PC-3 (cell line): ENCODE measurements around the gene ANKRD52. TPM values are rescaled to one million over a fixed set of nuclear protein-coding genes. Genes with fewer than 3 reads are reported as not detected.

ENCODE experiments used
- ATAC-seq: fragments of 200-7000 bp; cut with Tn5 transposase; 2 replicates; pipeline ENCODE4 v1.9.1; 2020; ENCODE audit warnings: mild to moderate bottlenecking, moderate library complexity
- BruUV-seq: library from RNA; stranded (reverse); fragments of 400-500 nt; replicated peaks from 2 replicates; lab custom pipeline; 2021; lab: Mats Ljungman, UMichigan
- CTCF ChIA-PET: fragments of 300-600 bp; sonication (Branson Sonifier 250); formaldehyde crosslinking; loops from one replicate; lab custom pipeline; 2022; ENCODE audit warnings: antibody characterized with exemption; lab: Charles Lee
- POLR2A ChIA-PET: fragments of 300-600 bp; sonication (Branson Sonifier 250); formaldehyde crosslinking; loops from one replicate; lab custom pipeline; 2022; ENCODE audit warnings: antibody characterized with exemption; ENCODE audit not compliant: unreplicated experiment; lab: Charles Lee
- DNase-seq: peaks from one replicate; pipeline ENCODE4 v3.0.0-alpha.2; 2015
- H2AFZ ChIP-seq: fragments of 300-600 bp; sonication (generic); 2 replicates; pipeline ENCODE4 v1.6.0; 2016; ENCODE audit warnings: antibody characterized with exemption, low read length
- H3F3A ChIP-seq: fragments of 300-600 bp; sonication (generic); one replicate; pipeline ENCODE4 v1.6.0; 2017; ENCODE audit warnings: antibody characterized with exemption, low read length, control low read depth, mild to moderate bottlenecking; ENCODE audit not compliant: unreplicated experiment
- H3K27ac ChIP-seq: fragments of 300-600 bp; sonication (generic); 2 replicates; pipeline ENCODE4 v1.5.1; 2016; ENCODE audit warnings: mild to moderate bottlenecking, low read length
- H3K27me3 ChIP-seq: fragments of 300-600 bp; sonication (generic); 2 replicates; pipeline ENCODE4 v1.6.1; 2016; ENCODE audit warnings: low read length, mixed read lengths
- H3K36me3 ChIP-seq: fragments of 300-600 bp; sonication (generic); 2 replicates; pipeline ENCODE4 v1.6.1; 2016; ENCODE audit warnings: low read depth, mixed run types, low read length, mixed read lengths
- H3K4me1 ChIP-seq: fragments of 300-600 bp; sonication (generic); 2 replicates; pipeline ENCODE4 v1.5.1; 2016; ENCODE audit warnings: low read length; ENCODE audit not compliant: insufficient read depth
- H3K4me2 ChIP-seq: fragments of 300-600 bp; sonication (generic); 2 replicates; pipeline ENCODE4 v1.6.0; 2016; ENCODE audit warnings: low read length
- H3K4me3 ChIP-seq: fragments of 300-600 bp; sonication (generic); 2 replicates; pipeline ENCODE4 v1.5.1; 2016; ENCODE audit warnings: mild to moderate bottlenecking, low read length, mixed read lengths
- H3K79me2 ChIP-seq: fragments of 300-600 bp; sonication (generic); 2 replicates; pipeline ENCODE4 v1.6.1; 2017; ENCODE audit warnings: low read length, mixed read lengths
- H3K9ac ChIP-seq: fragments of 300-600 bp; sonication (generic); 2 replicates; pipeline ENCODE4 v1.6.0; 2016; ENCODE audit warnings: mild to moderate bottlenecking, low read length
- H3K9me2 ChIP-seq: fragments of 300-600 bp; sonication (generic); replicated peaks from 2 replicates; pipeline ENCODE4 v1.6.1; 2016; ENCODE audit warnings: mixed run types, low read length, mixed read lengths
- H3K9me3 ChIP-seq: fragments of 300-600 bp; sonication (generic); 2 replicates; pipeline ENCODE4 v1.6.1; 2016; ENCODE audit warnings: low read length, mixed read lengths
- H4K20me1 ChIP-seq: fragments of 300-600 bp; sonication (generic); 2 replicates; pipeline ENCODE4 v1.6.1; 2016; ENCODE audit warnings: low read length, mixed read lengths
- EZH2 ChIP-seq: fragments of 300-600 bp; sonication (generic); IDR thresholded peaks from one replicate; pipeline ENCODE4 v1.6.1; 2017; ENCODE audit warnings: antibody characterized with exemption, mild to moderate bottlenecking, low read length; ENCODE audit not compliant: unreplicated experiment
- EZH2phosphoT487 ChIP-seq: fragments of 300-600 bp; sonication (generic); IDR thresholded peaks from 2 replicates; pipeline ENCODE4 v1.6.1; 2018; ENCODE audit warnings: mild to moderate bottlenecking, antibody characterized with exemption, low read length, borderline replicate concordance
- intact Hi-C: fragments of 100-400 bp; cut with micrococcal nuclease; formaldehyde crosslinking; loops from 2 replicates; pipeline ENCODE4 v1.9.0; 2023
- total RNA-seq: library from RNA; depleted of rRNA; stranded (reverse); fragments of >200 nt; gene quantifications from 2 replicates; pipeline ENCODE4 v1.2.3, GENCODE V29; 2014
- TF ChIP-seq, protein P1 (sequence below): fragments of 300-600 bp; sonication (generic); conservative IDR thresholded peaks from 2 replicates; pipeline ENCODE4 v1.5.1; 2017; ENCODE audit warnings: antibody characterized with exemption, low read depth, mild to moderate bottlenecking, low read length

Gene ANKRD52
- total RNA-seq, 1 experiment from 2014 or later: 19.1 TPM

DNA sequence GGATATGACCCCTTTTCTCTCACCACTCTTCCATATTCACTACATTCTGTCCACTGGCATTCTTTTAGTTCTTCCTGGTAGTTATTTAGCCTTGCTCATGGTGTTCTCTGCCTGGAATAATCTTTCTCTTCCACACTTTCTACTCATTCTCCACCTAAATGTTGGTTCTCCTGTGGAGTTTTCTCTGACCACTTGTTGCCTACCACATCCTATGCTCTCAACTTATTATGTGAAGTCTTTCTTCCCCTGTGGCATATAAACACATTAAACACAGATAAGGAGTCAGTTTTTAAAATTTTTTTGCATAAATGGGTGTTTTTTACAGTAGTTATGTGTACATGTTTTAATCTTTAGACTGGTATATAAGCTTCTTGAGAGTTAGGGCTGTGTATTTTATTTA lies 65.6 kb downstream of the ANKRD52 start:
- Histone ChIP-seq H2AFZ (peak overlapping the region; percentile 26; the same call in 1 of the 2 replicates), H3K4me1 (peaks cover 15% of the 10 kb centered on the region), H3K27ac (no peak overlapping the region), H4K20me1 (no peaks in the 10 kb centered on the region), H3K36me3 (no peaks in the 10 kb centered on the region), H3F3A (no peaks in the 10 kb centered on the region), H3K4me2 (no peak overlapping the region), H3K9ac (no peak overlapping the region), H3K4me3 (no peak overlapping the region), H3K27me3 (no peaks in the 10 kb centered on the region), H3K79me2 (peaks cover 14% of the 10 kb centered on the region), H3K9me3 (no peaks in the 10 kb centered on the region), H3K9me2 (no peaks in the 10 kb centered on the region)
- ATAC-seq (no peak), DNase-seq (no peak)
- BruUV-seq: no TSS peak
- ChIA-PET CTCF (no interaction called here), POLR2A (no interaction called here)
- no peak for TF ChIP-seq EZH2
- TF ChIP-seq EZH2phosphoT487: no peak
- TF ChIP-seq, protein P1, sequence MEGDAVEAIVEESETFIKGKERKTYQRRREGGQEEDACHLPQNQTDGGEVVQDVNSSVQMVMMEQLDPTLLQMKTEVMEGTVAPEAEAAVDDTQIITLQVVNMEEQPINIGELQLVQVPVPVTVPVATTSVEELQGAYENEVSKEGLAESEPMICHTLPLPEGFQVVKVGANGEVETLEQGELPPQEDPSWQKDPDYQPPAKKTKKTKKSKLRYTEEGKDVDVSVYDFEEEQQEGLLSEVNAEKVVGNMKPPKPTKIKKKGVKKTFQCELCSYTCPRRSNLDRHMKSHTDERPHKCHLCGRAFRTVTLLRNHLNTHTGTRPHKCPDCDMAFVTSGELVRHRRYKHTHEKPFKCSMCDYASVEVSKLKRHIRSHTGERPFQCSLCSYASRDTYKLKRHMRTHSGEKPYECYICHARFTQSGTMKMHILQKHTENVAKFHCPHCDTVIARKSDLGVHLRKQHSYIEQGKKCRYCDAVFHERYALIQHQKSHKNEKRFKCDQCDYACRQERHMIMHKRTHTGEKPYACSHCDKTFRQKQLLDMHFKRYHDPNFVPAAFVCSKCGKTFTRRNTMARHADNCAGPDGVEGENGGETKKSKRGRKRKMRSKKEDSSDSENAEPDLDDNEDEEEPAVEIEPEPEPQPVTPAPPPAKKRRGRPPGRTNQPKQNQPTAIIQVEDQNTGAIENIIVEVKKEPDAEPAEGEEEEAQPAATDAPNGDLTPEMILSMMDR: no peak
- intact Hi-C loops: loop anchor here (10.0 kb wide), 1 partner anchor 272 kb away; the partner anchor contains the start of gene SPRYD4

DNA sequence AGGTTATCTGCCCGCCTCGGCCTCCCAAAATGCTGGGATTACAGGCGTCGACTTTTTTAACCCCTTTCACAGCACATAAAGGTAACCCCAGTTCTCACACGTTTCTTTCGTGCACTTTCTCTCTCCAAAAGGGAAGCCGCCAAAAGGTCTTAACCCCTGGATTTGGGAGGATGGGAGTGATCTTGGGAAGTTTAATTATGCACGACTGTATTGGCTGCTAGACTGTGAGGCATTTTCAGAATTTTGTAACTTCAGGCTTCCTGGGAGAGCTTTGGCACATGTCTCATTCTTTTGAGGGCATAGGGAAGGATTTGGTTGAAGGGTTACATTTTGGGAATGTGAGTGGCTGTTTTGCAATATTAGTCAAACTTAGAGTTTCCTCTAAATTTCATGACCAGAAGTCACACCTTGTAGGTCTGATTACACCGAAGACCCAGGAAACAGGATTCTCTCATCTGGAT lies 67.5 kb downstream of the ANKRD52 start:
- no peak for DNase-seq
- no TSS peak for BruUV-seq
- Histone ChIP-seq H3K79me2 (peaks cover 29% of the 10 kb centered on the region), H3F3A (no peaks in the 10 kb centered on the region), H3K4me1 (peaks cover 21% of the 10 kb centered on the region), H2AFZ (peak overlapping the region; percentile 98), H3K4me2 (peak overlapping the region; percentile 97), H4K20me1 (no peaks in the 10 kb centered on the region), H3K36me3 (peaks cover 3% of the 10 kb centered on the region; the same call in 1 of the 2 replicates), H3K4me3 (peak overlapping the region; percentile 77), H3K9me3 (no peaks in the 10 kb centered on the region), H3K9me2 (no peaks in the 10 kb centered on the region), H3K27me3 (no peaks in the 10 kb centered on the region), H3K9ac (peak overlapping the region; percentile 73; the same call in 1 of the 2 replicates), H3K27ac (no peak overlapping the region)
- TF ChIP-seq EZH2phosphoT487 (no peak), EZH2 (no peak)
- TF ChIP-seq, protein P1: no peak
- no peak for ATAC-seq
- CTCF ChIA-PET: interaction anchor here (1.8 kb wide), 1 partner anchor 31 kb away, joined by 9 read pairs; the partner anchor contains the start of gene RNF41
- intact Hi-C loops: loop anchor here (10.0 kb wide), 1 partner anchor 274 kb away; the partner anchor contains the start of gene SPRYD4
- POLR2A ChIA-PET: no interaction called here
